GM23248 (cell line): ENCODE results near the gene STK26.

Experiments used
- EZH2 ChIP-seq: fragments of 200-600 bp; sonication (generic); IDR thresholded peaks from 2 replicates; pipeline ENCODE4 v1.6.1; 2018; ENCODE audit warnings: antibody characterized with exemption, mild to moderate bottlenecking; ENCODE audit not compliant: insufficient read depth, poor library complexity, severe bottlenecking
- EZH2phosphoT487 ChIP-seq: fragments of 200-600 bp; sonication (generic); IDR thresholded peaks from 2 replicates; pipeline ENCODE4 v1.6.1; 2018; ENCODE audit warnings: antibody characterized with exemption, moderate library complexity, mild to moderate bottlenecking, low read depth; ENCODE audit not compliant: insufficient read depth

DNA sequence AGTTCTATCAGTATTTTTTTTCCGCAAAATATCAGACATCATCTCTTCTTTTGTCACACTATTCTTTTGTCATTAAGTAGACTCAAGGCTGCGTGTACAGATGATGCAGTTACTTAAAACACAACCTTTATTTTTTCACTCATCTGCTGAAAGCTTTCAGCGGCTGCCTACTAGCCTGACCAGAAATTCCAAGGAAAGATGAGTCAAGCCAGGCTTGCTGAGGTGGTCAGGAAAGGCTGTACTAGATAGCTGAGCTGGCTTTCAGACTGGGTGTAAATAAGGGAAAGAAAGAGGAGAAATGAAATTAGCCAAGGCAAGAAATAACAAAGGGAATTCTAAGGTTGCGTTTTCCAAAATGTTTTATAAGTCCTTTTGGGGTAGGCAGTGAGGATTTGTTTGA is 17.9 kb downstream of the STK26 start:
- TF ChIP-seq EZH2phosphoT487 (no peak), EZH2 (no peak)
